CD4-positive, alpha-beta T cell treated with Interleukin-12 subunit alpha and Interleukin-12 subunit beta, for 1 hour (primary cell): ENCODE data around the gene CCT3.
"Not testable (repeated sequence)": the region's sequence is repeated elsewhere in the genome, so short reads cannot be mapped to it uniquely, and the experiment has no call there.

Experiments used
- DNase-seq: peaks from one replicate; pipeline ENCODE4 v3.0.0-alpha.2; 2020

CCT3 gene

DNA sequence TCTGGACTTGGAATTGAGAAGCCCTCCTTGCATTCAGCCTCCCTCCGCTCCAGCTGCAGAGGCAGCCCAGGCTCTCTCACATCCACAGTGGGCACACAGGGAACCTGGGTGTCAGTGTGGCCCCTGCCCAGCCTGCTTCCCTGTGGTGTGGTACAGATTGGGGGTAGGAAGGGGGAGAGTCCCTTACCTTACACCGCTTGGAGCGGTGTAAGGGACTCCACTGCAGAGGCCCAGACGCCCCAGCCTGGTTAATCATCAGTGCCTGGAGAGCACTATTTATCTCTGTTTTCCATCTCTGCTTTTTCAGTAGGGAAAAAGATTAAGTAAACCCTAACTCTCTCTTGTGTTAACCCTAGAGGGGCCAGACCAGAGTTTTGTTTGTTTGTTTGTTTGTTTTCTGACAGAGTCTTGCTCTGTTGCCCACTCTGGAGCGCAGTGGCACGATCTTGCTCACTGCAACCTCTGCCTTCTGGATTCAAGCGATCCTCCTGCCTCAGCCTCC, 30.1 kb upstream of the CCT3 start:
- DNase-seq: no peak

DNA sequence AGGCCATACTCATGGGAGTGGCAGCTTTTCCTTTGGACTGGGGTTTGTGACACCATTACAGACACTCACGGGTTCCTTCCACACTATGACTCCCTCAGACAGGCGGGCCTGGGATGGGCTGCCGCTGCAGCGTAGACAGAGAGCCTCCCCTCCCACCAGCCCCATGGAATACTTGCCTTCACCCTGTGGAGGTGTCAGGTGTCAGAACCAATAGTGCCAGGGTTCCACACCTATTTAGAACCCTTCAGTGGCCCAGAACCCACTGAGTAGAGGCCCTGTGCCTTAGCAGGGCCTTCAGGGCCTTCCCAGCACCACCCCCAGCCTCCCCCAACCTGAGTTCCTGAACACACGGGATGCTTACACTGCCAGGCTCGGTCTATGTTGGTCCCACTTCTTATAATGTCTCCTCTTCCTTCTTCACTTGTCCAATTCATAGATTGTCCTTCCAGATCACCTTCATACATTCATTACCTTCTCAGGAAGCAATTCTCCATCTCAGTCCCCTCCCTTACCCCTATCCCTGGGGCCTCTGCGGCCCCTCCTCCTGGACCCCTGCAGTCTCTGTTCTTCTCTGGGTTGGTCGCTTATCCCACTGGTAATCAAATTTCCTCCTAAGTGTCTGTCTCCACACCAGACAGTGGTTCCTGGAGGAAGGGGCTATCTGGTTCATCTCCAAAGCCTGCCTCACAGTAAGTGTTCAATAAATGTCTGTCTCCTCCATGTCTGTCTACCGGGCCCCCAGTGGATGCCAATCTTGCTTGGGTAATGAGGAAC, 29.5 kb upstream of the CCT3 start:
- no peak for DNase-seq

DNA sequence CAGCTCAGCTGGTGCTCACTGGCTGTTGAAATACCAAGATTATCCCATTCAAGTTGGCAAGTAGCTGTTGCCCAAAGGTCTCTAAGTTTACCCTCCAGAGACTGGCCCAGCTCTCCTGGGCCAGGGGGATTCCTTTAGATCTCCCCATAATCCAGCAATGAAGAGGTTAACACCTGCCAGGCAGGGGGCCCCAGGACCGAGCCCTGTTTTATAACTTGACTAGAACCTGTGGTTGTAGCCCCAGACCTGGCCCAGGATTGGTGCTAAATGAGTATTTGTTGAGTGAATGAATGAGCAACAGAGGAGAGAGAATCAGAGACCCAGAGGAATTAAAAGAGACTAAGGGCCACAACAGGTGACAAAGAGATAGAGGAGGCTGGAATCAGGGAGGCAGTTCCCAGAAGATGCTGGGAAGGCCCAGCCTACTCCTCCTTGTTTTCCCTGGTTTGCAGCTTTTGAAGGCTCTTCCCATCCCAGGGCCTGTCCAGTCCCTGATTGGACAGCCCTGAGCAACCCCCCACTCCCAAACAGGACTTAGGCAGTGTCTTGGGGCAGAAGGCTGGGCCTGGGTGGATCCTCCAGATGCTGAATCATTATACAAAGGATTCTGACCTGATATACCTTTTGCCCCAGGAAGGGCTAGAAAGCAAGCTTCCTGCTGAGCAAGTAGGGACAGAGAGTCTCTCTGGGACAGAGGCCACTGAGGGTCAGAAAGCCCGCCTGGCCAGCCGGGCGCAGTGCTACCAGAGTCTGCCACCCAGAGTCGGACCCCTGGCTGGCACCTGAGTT, 28.5 kb upstream of the CCT3 start:
- DNase-seq: no peak

DNA sequence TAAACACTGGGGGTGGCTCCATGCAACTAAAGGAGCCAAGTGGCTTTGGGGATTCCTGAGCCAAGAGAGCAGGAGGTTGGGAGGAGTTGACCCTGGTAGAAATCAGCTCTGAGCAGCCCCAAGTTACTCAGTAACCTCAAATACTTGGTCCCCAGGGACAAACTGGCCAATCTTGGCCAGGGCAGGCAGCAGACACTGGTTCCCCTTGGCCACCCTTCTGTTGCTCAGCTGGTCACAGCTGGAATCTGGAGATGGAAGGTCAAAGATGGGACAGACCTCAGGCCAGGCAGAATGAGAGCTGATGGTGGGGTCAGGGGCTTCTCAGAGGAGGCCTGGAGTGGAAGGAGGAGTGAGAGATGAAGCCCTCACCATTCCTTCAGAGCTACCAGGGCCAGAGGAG, 27.7 kb upstream of the CCT3 start:
- no peak for DNase-seq

DNA sequence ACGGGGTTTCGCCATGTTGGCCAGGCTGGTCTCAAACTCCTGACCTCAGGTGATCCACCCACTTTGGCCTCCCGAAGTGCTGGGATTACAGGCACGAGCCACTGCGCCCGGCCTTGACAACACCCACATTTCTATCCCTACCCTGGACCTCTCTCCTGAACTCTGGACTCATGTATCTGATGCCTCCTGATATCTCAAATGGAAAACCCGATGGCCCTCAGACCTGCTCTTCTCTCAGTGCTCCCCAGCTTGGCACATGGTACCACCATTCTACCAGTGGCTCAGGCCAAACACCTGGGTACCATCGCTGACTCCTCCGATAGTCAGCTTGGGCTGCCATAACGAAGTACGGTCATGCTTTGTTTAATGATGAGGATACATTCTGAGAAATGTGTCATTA, 22.4 kb upstream of the CCT3 start:
- DNase-seq: no peak

DNA sequence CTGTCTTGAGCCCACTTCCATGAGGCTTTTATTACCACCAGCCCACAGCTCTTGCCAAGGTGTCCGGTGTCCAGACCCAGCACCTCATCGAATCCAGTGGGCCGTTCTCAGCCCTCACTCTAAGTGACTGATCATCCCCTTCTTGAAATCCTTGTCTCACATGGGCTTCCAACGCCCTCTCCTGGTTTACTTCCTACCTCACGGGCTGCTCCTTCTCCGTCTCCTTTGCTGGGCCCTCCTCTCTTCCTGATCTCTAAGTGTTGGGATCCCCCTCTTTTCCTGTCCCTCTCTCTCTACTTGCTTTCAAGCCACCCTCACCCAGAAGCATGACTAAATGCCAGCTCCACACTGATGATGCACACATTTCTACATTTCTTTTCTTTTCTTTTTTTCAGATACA, 21.9 kb upstream of the CCT3 start:
- no peak for DNase-seq

DNA sequence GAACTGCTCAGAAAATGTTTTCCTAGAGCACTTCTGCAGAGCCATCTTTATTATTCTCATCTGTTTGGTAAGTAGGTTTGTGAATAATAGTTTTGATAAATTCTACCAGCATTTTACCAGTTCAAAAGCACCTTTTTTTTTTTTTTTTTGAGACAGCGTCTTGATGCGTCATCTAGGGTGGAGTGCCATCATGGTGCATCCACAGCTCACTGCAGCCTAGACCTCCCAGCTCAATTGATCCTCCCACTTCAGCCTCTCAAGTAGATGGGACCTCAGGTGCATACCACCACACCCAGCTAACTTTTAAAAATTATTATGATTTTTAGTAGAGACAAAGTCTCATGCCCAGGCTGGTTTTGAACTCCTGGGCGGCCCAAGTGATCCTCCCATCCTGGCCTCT, 21.2 kb upstream of the CCT3 start:
- no peak for DNase-seq

DNA sequence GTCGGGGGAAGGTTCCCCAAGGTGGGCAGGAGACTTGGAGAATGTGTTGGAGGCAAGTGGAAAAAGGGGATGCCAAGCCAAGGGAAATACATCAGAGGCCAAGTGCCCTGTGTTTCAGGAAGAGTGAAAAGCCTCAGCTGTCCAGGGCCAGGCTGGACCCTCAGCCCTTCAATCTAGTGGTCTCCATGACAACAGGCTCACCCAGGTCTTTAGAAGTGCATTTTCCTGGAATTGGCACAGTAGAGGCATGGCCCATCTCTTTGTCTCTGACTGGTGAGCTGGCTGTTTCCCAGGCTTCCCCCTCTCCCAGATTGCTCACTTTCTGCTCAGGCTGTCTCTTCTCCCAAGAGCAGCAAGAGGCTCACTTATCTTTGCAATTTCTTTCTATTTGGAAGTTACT, 20.5 kb upstream of the CCT3 start:
- no peak for DNase-seq

DNA sequence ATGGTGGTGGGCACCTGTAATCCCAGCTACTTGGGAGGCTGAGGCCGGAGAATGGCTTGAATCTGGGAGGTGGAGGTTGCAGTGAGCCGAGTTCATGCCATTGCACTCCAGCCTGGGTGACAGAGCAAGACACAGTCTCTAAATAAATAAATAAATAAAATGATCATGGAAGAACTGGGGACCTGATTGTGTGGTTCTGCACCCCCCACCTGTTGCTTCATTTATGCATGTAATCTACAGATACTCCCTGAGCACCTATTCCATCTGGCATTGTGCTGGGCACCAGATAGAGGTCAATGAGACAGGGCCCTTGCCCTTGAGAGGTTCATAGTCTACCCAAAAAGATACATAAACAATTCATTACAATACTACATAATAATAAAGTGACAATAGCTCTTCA, 19.9 kb upstream of the CCT3 start:
- DNase-seq: no peak

DNA sequence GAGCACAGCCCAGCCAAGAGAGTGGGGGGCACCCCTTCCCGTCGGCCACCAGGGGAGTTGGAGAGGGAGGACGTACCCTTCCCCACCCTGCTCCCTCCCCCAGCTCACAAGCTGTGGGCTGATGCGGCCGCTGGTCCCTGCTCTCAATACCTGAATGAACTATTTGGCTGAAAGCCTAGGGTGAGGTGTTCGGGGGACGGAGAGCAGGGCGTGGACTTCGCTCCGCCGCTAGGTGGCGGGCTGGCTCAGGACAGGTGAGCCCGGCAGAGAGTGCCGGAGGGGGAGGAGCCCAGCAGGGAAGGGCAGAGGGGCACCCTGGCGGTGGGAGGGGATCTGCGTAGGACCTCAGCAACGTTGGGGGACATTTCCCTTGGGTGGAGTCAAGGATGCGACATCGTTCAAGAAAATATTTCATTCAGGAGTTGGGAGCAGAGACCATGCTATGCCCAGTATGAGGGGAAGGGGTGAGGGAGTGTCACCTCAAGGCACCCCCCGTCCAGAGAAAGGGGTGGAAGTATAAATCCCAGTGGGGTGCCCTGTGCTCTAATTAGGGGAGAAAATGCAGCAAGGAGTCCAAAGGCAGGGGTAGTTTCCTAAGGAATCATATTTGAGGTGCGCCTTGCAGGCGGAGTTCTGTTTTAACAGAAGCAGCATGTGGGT, 18.9 kb upstream of the CCT3 start:
- DNase-seq: peak; percentile 77

DNA sequence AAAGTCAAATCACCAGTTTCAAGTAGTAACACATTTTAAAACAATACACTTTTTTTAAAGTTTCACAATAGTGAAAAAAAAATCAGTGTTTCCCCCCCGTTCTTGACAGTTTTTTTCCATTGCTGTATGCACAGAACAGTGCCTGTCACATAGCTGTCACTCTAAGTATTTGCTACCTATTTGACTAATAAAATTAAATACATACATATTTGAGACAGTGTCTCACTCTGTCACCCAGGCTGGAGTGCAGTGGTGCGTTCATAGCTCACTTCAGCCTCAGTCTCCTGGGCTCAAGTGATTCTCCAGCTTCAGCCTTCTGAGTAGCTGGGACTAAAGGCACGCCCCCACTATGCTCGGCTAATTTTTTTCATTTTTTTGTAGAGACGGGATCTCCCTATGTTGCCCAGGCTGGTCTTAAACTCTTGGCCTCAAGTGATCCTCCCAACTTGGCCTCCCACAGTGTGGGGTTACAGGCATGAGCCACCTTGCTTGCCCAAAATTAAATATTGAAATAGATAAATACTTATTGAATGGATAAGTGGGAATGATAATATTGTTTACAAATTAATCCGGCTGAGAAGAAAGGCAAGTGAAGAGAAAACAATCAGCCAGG, 18.3 kb upstream of the CCT3 start:
- no peak for DNase-seq

DNA sequence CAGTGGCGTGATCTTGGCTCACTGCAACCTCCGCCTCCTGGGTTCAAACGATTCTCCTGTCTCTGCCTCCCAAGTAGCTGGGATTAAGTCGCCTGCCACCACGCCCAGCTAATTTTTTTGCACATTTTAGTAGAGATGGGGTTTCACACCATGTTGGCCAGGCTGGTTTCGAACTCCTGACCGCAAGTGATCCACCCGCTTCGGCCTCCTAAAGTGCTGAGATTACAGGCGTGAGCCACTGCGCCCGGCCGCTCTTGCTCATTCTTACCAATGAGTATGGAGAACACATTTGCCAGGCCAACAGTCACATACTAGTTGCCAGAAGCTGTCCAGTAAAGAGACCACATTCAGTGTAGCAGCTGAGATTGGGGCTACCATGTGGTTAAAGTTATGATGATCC, 14.4 kb upstream of the CCT3 start:
- not testable (repeated sequence) for DNase-seq

DNA sequence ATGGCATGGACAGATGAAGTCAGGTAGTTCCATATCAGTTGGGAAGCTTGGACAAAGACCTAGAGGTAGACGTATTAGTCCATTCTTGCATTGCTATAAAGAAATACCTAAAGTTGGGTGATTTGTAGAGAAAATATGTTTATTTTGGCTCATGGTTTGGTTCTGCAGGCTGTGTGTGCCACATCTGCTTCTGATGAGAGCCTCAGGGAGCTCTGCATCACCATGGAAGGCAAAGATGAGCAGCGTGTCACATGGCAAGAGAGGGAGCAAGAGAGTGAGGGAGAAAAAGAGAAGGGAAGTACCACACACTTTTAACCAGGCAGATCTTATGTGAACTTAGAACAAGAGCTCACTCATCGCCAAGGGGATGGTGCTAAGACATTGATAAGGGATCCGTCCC, 9.2 kb upstream of the CCT3 start:
- no peak for DNase-seq

DNA sequence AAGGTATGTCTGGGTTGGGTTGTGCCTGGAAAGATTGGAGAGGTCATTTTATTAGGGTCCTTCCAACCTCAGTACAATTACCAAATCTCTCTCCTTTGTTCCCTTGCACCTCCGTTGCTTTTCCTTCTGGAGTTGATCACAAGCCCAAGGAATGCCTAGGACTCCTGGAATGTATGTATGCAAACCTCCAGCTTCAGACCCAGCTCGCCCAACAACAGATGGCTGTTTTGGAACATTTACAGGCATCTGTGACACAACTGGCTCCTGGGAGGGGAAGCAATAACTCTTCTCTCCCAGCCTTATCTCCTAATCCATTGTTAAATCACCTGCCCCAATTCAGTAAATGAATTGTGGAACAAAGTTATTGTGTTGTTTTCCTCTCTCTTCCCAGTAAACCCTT, 8.5 kb upstream of the CCT3 start:
- DNase-seq: no peak

DNA sequence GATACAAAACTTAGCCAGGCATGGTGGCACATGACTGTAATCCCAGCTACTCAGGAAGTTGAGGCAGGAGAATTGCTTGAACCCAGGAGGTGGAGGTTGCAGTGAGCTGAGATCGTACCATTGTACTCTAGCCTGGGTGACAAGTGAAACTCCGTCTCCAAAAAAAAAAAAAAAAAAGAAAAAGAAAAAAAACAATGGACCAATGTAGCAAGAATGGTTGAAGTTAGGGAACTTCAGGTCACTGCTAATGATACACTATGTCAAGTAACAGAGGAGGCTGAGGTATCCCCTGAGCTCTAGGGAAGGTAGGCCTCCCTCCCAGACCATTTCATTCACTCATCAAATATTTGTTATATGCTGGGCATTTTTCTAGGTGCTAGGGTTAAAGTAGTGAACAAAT, 7.9 kb upstream of the CCT3 start:
- DNase-seq: not testable (repeated sequence)

DNA sequence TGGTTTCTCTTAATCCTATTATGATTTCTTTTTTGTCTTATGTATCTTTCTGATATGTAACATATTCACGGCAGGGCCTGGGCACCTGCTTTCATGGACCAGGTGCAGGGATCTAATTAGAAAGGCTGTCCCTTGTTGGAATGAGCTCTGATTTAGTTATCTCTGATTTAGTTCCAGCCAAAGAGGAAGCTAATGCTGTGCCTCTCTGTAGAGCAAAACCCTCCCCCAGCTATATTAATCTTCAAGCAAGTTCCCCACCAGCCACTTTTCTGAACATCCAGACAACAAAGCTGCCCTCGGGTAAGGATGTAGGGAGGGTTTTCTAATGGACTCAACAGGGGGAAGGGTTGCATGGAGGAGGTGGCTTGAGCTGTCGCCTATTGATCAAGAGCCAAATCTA, 6.3 kb upstream of the CCT3 start:
- no peak for DNase-seq

DNA sequence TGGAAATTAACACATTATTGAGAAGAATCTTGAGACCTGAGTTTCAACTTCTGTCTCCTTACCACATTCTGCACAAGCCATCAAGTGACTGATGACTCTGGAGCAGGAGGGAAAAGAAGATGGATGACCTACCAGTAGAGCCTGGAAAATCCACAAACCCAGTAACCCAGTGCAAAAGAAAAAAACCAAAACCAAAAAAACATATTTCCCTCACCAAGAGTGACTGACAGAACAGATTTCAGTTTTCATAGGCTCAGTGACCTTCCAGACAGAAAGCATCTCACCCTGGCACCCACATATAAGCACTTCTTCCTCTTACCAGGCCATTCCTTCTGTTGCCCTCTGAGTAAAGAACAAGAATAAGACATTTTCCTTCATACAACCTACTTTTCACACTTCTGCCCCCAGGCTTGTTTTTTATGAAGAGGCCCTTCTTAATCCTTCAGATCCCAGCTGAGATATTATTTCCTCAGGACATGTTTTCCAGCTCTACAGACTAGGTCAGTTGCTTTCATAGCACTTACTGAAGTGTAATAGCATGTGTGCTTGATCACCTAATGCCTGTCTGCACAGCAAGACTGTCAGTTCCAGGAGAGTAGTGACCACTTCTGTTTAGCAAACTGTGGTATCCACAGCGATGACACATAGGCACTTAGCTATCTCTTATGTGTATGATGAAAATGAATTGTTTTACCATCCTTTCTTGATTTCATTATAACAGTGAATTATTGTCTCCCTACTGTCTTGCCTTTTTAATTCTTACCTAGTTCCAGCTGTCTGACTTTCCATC, 4.3 kb upstream of the CCT3 start:
- DNase-seq: no peak

DNA sequence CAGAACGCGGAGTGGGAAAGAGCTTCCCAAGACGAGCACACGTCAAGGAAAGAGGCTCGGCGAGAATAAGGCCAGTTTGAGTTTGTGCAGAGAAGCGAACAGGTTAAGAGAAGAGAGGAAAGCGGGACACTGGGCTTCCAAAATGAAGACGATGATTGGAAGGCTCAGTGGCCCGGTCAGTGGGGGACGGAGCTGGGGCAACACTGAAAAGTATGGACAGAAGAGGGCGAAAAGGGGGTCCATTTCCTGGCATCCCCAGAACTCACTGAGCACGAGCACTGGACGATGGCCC, 258 bp downstream of the CCT3 start:
- DNase-seq: no peak

DNA sequence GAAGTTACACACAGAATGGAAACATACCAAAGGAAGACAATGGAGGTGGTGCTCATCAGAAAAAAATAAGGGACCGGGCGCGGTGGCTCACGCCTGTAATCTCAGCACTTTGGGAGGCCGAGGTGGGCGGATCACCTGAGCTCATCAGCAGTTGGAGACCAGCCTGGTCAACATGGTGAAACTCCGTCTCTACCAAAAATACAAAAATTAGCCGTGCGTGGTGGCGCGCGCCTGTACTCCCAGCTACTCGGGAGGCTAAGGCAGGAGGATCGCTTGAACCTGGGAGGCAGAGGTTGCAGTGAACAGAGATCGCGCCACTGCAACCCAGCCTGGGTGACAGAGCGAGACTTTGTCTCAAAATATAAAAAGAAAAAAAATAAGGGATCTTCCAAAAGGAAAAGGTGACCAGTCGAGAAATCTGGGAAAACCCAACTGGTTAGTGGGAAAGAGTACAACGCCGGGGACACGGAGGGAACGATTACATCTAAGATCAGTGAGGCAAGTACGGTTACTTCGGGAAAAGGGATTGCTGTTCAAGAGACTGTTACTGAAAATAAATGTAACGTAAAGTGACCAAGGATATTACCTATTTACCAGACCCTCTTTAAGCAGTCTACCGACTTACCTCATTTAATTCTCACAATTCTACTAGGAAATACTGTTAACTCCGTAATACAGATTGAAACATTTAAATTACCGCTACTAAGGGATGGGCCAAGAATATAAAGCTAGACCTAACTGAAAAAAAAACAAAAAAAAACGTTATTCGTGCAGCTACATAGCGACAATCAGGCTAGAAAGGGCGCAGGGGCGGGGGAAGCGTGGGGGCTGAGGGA, 822 bp downstream of the CCT3 start:
- no peak for DNase-seq

DNA sequence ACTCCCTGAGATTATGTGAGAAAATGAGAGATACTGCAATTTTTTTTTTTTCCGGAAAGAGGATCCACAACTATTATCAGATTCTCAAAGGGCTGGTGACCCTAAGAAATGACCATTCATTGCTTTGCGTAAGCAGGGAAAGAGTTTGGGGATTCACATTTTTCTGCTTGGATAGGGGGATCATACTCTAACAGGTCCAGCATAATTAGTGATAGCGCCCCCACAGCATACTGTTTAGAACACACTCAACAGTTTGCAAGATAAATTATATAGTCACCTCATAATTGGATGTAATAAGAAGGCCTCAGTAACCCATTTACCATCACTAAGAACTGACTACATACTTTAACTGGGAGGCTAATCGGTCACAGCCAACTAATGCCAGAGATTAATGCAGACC, 1.9 kb downstream of the CCT3 start:
- DNase-seq: peak; percentile 22

DNA sequence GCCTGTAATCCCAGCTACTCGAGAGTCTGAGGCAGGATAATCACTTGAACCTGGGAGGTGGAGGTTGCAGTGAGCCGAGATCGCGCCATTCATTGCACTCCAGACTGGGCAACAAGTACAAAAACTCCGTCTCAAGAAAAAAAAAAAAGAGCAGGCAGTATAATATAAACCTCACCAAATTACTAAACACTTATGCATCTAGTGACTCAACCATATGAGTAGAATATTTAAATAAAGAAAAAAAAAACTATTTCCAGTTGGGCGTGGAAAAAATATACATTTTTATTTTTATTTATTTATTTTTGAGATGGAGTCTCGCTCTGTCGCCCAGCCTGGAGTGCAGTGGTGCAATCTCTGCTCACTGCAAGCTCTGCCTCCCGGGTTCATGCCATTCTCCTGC, 14.9 kb downstream of the CCT3 start:
- not testable (repeated sequence) for DNase-seq

DNA sequence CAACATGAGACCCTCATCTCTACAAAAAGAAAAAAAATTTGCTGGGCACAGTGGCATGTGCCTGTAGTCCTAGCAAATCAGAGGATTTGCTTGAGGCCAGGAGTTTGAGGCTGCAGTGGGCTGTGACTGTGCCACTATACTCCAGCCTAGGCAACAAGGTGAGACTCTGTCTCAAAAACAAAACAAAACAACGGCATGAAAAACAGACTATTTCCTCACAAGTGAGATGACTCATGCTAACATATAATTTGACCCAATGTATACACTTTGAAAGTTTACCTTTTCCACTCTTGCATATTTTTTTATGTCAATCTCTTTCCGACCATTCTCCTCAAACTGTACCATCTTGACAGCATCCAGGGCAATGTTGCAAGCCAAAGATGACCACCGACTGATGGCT, 17.5 kb downstream of the CCT3 start:
- DNase-seq: no peak
